Immature natural killer cell (primary cell): ENCODE results near the gene KANSL1. TPM values are rescaled to one million over a fixed set of nuclear protein-coding genes. Genes with fewer than 3 reads are reported as not detected.
A peak's percentile ranks its signal among the peaks of the same experiment; 100 is the strongest.

ENCODE experiments used
- DNase-seq, 3 donors: peaks; one replicate each; pipeline ENCODE4 v3.0.0; 2022; ENCODE audit warnings: mixed read lengths in 1 of 3
- H3K27ac Mint-ChIP-seq, 6 donors: one replicate each; pipeline ENCODE4 v1.8.0; 2020; ENCODE audit warnings: mixed read lengths in 6 of 6, mild to moderate bottlenecking in 5 of 6, inconsistent platforms in 4 of 6, moderate library complexity in 3 of 6
- H3K27me3 Mint-ChIP-seq, 3 donors: one replicate each; pipeline ENCODE4 v1.8.0; 2020 to 2021; ENCODE audit warnings: low read depth in 3 of 3, mild to moderate bottlenecking in 3 of 3, mixed read lengths in 3 of 3, moderate library complexity in 3 of 3, inconsistent platforms in 1 of 3
- H3K36me3 Mint-ChIP-seq, 3 donors: one replicate each; pipeline ENCODE4 v1.8.0; 2020; ENCODE audit warnings: mixed read lengths in 3 of 3, inconsistent platforms in 2 of 3, mild to moderate bottlenecking in 2 of 3
- H3K4me1 Mint-ChIP-seq, 2 donors: one replicate each; pipeline ENCODE4 v1.8.0; 2020; ENCODE audit warnings: inconsistent platforms in 2 of 2, mild to moderate bottlenecking in 2 of 2, mixed read lengths in 2 of 2, moderate library complexity in 1 of 2
- H3K4me3 Mint-ChIP-seq, 5 donors: one replicate each; pipeline ENCODE4 v1.8.0; 2020; ENCODE audit warnings: mild to moderate bottlenecking in 5 of 5, mixed read lengths in 5 of 5, inconsistent platforms in 3 of 5, moderate library complexity in 3 of 5
- H3K9me3 Mint-ChIP-seq, 6 donors: one replicate each; pipeline ENCODE4 v1.8.0; 2020; ENCODE audit warnings: mild to moderate bottlenecking in 6 of 6, mixed read lengths in 6 of 6, inconsistent platforms in 4 of 6, moderate library complexity in 3 of 6
- polyA plus RNA-seq, 3 donors: library from polyadenylated mRNA; unstranded; fragments of 300-500 nt; fragmentation: Illumina TruSeq; gene quantifications; one replicate each; pipeline ENCODE4 v1.2.3, GENCODE V29; 2021

The KANSL1 gene
- polyA plus RNA-seq, 3 donors from 2014 or later = 3.3 to 21.9 (median 8.6) TPM

DNA sequence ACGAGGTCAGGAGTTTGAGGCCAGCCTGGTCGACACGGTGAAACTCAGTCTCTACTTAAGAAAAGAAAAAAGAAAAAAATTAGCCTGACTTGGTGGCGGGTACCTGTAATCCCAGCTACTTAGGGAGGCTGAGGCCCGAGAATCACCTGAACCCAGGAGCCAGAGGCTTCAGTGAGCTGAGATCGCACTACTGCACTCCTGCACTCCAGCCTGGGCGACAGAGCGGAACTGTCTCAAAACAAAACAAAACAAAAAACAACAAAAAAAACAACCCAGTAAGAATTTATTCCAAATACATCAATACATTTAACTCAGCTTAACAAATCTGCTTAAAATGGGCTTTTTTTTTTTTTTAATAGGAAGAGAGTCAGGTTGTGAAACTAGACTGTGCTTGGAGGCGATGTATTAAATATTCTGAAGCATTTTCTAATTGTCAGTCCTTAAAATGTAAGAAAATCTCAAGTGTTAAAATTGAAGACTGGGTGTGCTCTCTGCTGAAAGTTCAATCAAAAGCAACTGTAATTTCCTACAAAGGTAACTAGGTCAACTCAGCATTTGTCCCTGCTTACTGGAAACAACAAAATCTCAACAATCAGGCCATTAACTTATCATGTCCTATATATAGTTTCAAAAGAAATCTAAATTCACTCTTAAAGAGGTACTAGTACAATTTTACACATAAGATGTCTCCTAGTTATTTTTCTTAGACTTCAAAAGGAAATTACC, 23.2 kb downstream of the KANSL1 start:
- Mint-ChIP-seq H3K9me3 (no peaks in the 10 kb centered on the region), H3K36me3 (peaks cover 0 to 29% (median 7%) of the 10 kb centered on the region in 3 donors), H3K27me3 (no peaks in the 10 kb centered on the region), H3K4me3 (peak overlapping the region in 2 of 5 donors; percentile 18 to 41), H3K4me1 (peaks cover 79 to 88% of the 10 kb centered on the region in 2 donors), H3K27ac (peak overlapping the region in 5 of 6 donors; percentile 14 to 75 (median 61))
- no peak for DNase-seq

DNA sequence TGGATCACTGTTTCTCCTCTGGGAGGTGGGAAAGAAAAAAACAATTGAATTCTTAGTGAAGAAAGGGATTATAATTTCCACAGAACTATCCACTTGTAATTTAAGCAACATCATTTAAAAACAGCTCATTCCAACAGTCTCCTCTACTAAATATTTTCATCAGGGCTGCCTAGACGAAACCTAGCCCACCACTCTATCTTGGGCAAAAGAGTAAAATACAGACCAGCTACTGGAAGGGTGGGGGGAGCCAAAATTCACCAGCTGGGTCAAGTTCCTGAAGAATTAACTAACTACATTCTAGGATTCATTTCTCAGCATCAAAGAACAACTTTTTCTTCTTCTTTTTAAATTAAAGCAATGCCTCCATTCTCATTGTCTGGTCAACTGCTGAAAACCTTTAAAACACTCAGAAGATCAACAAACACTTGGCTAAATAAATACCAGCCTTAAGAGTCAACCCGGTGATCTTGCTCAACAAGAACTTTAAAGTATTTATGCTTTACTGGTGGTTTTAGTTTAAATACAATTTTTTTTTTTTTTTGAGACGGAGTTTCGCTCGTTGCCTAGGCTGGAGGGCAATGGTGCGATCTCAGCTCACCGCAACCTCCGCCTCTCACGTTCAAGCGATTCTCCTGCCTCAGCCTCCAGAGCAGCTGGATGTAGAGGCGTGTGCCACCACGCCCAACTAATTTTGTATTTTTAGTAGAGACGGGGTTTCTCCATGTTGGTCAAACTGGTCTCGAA, 25.2 kb downstream of the KANSL1 start:
- Mint-ChIP-seq H3K4me1 (peaks cover 82 to 88% of the 10 kb centered on the region in 2 donors), H3K27ac (peak overlapping the region in 5 of 6 donors; percentile 1 to 72 (median 34)), H3K4me3 (peak overlapping the region in 1 of 5 donors; percentile 25), H3K9me3 (no peaks in the 10 kb centered on the region), H3K36me3 (peaks cover 0 to 29% (median 7%) of the 10 kb centered on the region in 3 donors), H3K27me3 (peaks cover 0 to 2% (median 0%) of the 10 kb centered on the region in 3 donors)
- DNase-seq = no peak

DNA sequence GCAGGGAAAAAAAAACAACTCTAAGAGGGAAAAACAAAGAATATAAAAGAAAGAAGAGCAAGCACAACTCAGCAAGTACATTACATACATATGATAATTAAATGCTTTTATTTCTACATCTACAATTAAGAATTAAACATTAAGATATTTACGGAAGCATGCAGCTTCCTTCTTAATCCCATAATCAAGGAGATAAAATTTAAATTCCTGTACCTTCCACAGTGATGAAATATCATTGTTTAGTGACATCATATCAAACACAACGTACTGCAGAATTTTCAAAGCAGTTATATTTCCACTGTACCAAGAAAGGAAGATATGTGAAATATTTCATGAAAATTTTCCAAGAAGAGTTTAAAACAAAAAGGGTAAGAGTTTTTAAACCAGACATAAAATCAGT, 26.0 kb downstream of the KANSL1 start:
- H3K27me3 Mint-ChIP-seq = peaks cover 0 to 2% (median 0%) of the 10 kb centered on the region in 3 donors
- DNase-seq = no peak
- H3K36me3 Mint-ChIP-seq = peaks cover 0 to 29% (median 7%) of the 10 kb centered on the region in 3 donors
- peaks cover 83 to 88% of the 10 kb centered on the region in 2 donors for H3K4me1 Mint-ChIP-seq
- peak overlapping the region in 1 of 5 donors; percentile 36 for H3K4me3 Mint-ChIP-seq
- H3K27ac Mint-ChIP-seq = peak overlapping the region in 1 of 6 donors; percentile 19
- H3K9me3 Mint-ChIP-seq = no peaks in the 10 kb centered on the region

DNA sequence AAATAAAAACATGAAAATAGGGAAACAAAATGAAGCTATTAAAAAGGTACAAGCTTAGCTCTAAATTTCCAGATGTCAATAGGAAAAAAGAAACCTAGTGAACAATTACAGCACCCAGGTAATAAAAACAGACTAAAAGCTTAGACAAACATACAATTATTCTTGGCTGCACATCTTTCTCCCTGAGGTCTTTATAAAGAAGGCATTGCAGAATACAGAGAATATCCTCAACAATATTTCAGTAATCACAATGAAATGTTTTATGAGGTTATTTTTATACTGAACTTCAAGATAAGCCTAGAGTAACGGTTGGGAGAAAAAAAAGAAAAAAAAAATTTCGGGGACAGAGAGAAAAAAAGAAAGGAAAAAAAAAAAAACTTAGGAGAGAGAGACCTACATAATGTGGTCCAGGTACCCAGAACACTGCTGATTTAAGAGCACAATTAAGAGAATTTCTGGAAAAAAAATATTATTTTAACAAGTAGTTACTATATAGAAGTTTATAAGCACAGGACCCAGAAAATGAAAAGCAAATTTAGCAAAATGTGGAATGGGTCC, 26.5 kb downstream of the KANSL1 start:
- Mint-ChIP-seq H3K27me3 (peaks cover 0 to 2% (median 0%) of the 10 kb centered on the region in 3 donors), H3K4me1 (peaks cover 82 to 88% of the 10 kb centered on the region in 2 donors), H3K4me3 (peak overlapping the region in 3 of 5 donors; percentile 0 to 69 (median 31)), H3K9me3 (no peaks in the 10 kb centered on the region), H3K36me3 (peaks cover under 1 to 26% (median 7%) of the 10 kb centered on the region in 3 donors), H3K27ac (peak overlapping the region in 5 of 6 donors; percentile 19 to 58 (median 42))
- DNase-seq = no peak

DNA sequence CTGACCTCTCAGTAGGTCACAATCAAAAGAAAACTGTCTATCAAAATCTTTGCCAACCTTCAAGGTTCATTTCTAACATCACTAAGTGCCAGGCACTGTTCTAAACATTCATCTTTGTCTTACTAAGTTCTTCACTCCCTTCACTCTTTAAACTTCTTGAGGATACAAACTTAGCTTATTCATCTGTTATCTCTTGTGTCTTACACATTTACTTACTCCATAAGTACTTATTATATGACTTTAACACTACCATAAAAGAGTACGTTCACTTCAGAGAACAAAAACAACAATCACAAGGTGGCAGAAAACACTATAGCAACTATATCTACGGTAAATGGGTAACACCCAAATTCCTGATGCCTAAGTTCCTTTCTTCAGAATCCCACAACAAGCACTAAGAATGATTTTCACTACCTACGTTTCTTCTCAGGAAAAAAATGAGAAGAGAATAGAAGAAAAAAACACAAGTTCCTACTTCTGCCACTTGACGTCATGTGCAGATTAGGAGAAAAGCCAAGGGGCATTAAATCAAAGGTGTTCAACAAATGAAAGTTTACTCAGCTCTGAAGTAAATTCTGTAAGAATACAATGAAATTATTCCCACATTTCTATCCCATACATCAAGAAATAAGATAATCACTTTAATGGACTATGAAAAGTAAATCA, 29.2 kb downstream of the KANSL1 start:
- Mint-ChIP-seq H3K4me1 (peaks cover 78 to 85% of the 10 kb centered on the region in 2 donors), H3K27me3 (peaks cover 0 to 2% (median 2%) of the 10 kb centered on the region in 3 donors), H3K4me3 (peak overlapping the region in 3 of 5 donors; percentile 7 to 24 (median 11)), H3K36me3 (peaks cover 0 to 4% (median 4%) of the 10 kb centered on the region in 3 donors), H3K27ac (peak overlapping the region; percentile 1 to 52 (median 26)), H3K9me3 (no peaks in the 10 kb centered on the region)
- DNase-seq = no peak

- H3K27me3 Mint-ChIP-seq = peaks cover 0 to 2% (median 2%) of the 10 kb centered on the region in 3 donors
- H3K9me3 Mint-ChIP-seq = no peaks in the 10 kb centered on the region
- H3K4me1 Mint-ChIP-seq = peaks cover 83% of the 10 kb centered on the region in 2 donors
- H3K27ac Mint-ChIP-seq = peak overlapping the region; percentile 1 to 67 (median 24)
- DNase-seq = no peak
- peaks cover 0 to 4% (median 4%) of the 10 kb centered on the region in 3 donors for H3K36me3 Mint-ChIP-seq
- peak overlapping the region in 4 of 5 donors; percentile 5 to 24 (median 9) for H3K4me3 Mint-ChIP-seq
Measured at GRCh38 chr17:46163316-46163715, 29.9 kb downstream of the KANSL1 start.

DNA sequence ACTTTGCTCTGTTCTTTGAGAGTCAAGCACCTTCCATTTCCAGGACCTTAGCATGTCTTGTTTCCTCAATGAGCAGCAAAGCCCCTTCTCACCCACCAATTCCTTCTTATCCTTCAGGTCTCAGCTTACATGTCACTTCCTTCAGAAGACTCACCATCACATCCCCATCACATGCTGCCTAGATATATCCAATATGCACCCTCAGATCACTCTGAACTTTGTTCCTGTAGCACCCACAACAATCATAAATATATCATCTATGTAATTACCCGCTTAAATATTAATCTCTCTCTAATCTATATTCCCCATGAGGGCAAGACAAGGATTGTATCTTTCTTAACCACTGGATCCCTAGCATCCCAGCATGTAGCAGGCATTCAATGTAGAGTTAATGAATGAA, 30.4 kb downstream of the KANSL1 start:
- H3K4me3 Mint-ChIP-seq = peak overlapping the region in 4 of 5 donors; percentile 5 to 67 (median 32)
- H3K36me3 Mint-ChIP-seq = peaks cover 0 to 4% (median 2%) of the 10 kb centered on the region in 3 donors
- DNase-seq = no peak
- peaks cover 81% of the 10 kb centered on the region in 2 donors for H3K4me1 Mint-ChIP-seq
- H3K27me3 Mint-ChIP-seq = peaks cover 0 to 2% (median 2%) of the 10 kb centered on the region in 3 donors
- H3K9me3 Mint-ChIP-seq = no peaks in the 10 kb centered on the region
- peak overlapping the region; percentile 20 to 67 (median 51) for H3K27ac Mint-ChIP-seq

DNA sequence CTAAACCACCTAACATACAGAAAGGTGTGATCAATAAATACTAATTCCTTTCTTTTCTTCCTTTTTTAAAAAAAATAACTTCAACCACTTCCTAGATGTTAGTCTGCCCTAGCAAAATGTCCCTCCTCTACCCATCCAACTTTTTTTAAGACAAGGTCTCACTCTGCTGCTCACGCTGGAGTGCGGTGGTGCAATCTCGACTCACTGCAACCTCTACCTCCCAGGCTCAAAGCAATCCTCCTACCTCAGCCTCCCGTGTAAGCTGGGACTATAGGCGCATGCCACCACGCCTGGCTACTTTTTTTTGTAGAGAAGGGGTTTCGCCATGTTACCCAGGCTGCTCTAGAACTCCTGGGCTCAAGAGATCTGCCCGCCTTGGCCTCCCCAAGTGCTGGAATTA, 33.1 kb downstream of the KANSL1 start:
- Mint-ChIP-seq H3K36me3 (peaks cover 0 to 4% (median 0%) of the 10 kb centered on the region in 3 donors), H3K4me1 (peaks cover 90 to 92% of the 10 kb centered on the region in 2 donors), H3K9me3 (no peaks in the 10 kb centered on the region), H3K27me3 (peaks cover 0 to 2% (median 2%) of the 10 kb centered on the region in 3 donors), H3K4me3 (peak overlapping the region in 1 of 5 donors; percentile 37), H3K27ac (peak overlapping the region in 4 of 6 donors; percentile 60 to 72 (median 63))
- no peak for DNase-seq

GRCh38 chr17:46159686-46160085, 33.5 kb downstream of the KANSL1 start:
- peak overlapping the region in 4 of 6 donors; percentile 19 to 66 (median 50) for H3K27ac Mint-ChIP-seq
- H3K9me3 Mint-ChIP-seq = no peaks in the 10 kb centered on the region
- H3K36me3 Mint-ChIP-seq = peaks cover 0 to 4% (median 0%) of the 10 kb centered on the region in 3 donors
- no peak for DNase-seq
- peaks cover 0 to 2% (median 2%) of the 10 kb centered on the region in 3 donors for H3K27me3 Mint-ChIP-seq
- peaks cover 89 to 93% of the 10 kb centered on the region in 2 donors for H3K4me1 Mint-ChIP-seq
- H3K4me3 Mint-ChIP-seq = peak overlapping the region in 1 of 5 donors; percentile 10

- Mint-ChIP-seq H3K27me3 (peaks cover 0 to 2% (median 2%) of the 10 kb centered on the region in 3 donors), H3K9me3 (no peaks in the 10 kb centered on the region), H3K4me1 (peaks cover 89 to 93% of the 10 kb centered on the region in 2 donors), H3K36me3 (peaks cover 0 to 4% (median 0%) of the 10 kb centered on the region in 3 donors), H3K27ac (peak overlapping the region; percentile 10 to 77 (median 64)), H3K4me3 (peak overlapping the region in 2 of 5 donors; percentile 19 to 62)
- no peak for DNase-seq
Measured at GRCh38 chr17:46158323-46159296, 34.6 kb downstream of the KANSL1 start.

GRCh38 chr17:46157443-46158062, 35.7 kb downstream of the KANSL1 start:
- Mint-ChIP-seq H3K36me3 (peaks cover 0 to 4% (median 0%) of the 10 kb centered on the region in 3 donors), H3K9me3 (no peaks in the 10 kb centered on the region), H3K27me3 (peaks cover 0 to 2% (median 2%) of the 10 kb centered on the region in 3 donors), H3K4me1 (peaks cover 89 to 93% of the 10 kb centered on the region in 2 donors), H3K4me3 (peak overlapping the region in 2 of 5 donors; percentile 0 to 62), H3K27ac (peak overlapping the region in 5 of 6 donors; percentile 3 to 51 (median 38))
- DNase-seq = no peak
